NCI-H2171 (cell line): ENCODE data around the gene MAML3.

ENCODE experiments used
- DNase-seq: peaks from one replicate; lab custom pipeline; 2025; lab: John Stamatoyannopoulos, UW

MAML3 gene

DNA sequence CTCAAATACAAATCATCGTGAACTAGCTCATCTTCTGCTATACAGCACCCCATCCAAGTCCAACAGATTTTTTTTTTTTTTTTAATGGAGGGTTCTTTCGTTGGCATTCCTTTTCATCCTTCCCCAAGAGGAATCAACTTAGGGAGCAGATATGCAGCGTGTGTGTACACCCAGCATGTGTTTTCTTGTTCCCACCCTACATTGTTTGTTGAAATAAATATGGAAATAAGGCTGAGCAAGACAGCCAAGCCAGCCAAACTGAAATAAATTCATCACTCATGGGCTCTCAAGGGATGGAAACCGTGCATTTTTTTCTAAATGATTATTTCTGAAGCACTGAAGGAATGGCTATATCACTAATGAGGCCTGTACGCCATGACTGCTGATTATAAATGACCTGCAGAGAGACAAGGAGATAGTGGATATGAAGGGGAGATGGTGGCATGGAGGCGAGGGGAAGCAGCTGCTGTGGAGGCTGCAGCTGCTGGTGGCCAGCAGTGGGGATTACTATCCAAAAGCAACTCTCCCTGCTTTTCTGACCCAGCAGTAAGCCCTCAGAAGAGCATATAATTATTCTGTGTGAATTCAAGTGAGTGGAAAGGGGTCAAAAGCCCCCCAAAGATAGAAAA is 314.5 kb downstream of the MAML3 start:
- no peak for DNase-seq

DNA sequence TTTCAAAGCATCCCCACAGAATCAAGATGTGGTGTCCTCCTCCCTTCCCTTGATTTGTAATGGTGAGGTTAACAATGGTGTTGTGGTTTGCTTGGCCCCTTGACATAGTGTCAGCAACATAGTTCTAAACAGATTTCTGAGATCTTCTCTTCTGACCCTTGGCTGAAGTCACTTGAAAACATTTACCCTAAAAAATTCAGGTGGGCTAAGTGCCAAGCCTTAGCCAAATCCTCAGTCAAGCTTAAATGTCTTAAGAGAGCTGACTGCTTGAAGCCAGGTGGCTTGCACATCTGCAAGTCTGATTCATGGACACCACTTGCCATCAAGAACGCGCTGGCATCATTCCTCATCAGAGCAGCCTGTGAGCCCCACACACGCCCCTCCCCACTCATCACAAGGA is 315.2 kb downstream of the MAML3 start:
- no peak for DNase-seq

DNA sequence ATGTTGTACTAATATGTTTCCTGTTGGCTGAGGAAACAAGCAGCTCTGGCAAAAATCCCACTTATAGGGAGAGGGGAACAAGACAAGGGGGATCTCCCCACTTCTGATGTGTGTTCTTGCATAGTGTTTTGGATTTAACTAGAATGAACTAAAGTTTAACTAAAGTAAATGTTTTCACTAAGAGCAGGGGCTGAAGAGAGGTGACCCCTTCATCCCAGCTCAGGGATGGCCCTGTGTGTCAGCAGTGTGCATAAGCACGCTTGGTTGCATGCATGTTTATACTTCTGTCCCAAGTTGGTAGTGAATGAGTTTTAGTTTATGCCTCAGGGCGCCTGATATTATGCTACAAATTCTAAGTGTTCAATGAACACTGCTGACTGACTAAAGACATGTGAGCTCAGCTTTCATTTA is 319.0 kb downstream of the MAML3 start:
- no peak for DNase-seq

DNA sequence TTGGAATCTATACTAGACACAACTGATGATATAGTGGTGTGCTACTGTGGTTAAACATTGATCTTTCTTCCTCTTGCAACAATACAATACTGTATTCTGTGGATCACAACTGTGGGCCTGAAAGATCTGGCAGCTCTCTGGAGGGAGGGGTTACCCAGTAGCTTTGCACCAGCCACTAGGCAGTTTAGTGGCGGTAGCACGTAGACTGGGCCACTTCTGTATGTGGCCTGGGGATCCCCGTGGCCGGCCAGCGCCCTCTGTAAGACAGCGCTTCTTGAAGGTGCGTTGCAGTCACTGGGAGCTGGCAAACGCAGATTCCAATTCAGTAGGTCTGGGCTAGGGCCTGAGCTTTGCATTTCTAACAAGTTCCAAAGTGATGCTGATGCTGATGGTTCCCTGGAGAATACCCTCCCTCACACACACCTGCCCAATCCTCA is 319.7 kb downstream of the MAML3 start:
- peak; percentile 18 for DNase-seq

DNA sequence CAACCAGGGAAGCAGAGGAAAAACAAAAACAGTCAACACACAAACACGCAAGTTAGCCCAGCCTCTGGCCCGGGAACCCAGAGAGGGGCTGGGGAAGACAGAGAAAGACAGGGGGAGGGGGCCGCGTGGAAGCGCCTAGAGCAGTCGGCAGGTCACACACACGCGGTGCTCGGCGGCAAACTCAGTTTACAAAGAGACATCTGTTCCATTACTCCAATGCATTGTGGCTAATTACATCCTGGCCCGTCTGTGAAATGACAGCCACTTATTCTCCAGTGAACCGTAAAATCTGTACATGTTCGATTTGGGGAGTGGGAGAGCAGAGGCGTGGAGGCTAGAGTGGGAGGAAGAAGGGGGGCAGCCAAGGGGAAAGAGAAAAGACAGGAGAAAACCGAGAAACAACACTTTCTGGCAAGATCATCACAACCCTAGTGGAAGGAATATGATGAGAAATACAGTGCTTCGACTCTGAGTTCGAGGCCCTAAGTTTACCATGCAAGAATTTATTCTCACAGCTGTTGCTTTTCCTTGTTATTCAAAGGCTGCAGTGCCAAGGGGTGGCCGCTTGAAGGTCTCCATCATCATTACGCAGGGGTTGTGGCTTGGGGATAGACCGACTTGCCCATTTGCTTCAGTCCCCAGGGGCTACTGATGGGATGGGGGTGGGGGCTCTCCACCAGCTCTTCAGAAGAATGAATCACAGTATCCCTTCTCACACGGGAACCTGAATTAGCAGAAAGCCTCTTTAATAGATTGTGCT is 320.7 kb downstream of the MAML3 start:
- peak; percentile 75 for DNase-seq

DNA sequence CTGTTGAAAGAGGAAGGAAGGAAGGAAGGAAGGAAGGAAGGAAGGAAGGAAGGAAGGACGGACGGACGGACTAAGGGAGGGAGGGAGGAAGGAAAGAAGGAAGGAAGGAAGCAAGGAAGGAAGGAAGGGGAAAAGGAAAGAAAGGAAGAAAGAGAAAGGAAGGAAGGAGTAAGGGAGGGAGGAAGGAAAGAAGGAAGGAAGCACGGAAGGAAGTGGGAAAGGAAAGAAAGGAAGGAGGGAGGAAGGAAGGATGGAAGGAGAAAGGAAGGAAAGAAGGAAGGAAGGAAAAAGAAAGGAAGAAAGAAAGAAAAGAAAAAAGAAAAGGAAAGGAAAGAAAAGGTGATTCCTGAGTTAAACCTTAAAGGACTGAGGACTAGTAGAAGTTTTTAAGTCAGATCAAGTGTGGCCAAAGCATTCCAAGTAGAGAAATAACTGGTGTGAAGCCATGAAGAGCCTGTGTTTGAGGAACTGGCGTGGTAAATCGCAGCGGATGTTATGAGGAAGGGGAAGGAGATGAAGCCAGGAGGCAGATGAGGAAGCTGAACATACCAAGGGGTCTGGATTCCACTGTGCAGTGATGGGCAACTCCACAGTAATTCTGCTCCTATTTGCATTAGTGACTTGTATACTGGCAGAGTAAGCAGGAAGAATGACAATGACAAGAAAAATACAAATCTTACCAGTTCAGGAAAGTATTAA is 324.9 kb downstream of the MAML3 start:
- DNase-seq, result no peak

DNA sequence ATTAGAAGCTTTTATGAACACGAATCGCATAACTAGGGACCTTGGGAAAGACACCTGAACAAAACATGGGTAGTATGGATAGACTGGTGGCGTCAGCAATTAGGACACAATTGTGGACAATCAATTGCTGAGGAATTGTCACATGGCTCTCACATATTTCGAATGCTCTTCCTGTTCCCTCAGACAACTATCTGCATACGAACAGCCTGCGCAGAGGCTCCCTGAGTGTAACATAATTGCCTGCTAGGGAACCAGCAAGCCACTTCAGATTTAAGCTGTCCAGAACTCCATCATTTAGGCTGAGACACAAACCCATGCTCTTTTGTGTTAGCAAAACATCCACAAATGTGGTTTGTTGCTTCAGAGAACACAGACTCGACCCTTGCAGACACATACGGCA is 327.6 kb downstream of the MAML3 start:
- DNase-seq, result no peak

DNA sequence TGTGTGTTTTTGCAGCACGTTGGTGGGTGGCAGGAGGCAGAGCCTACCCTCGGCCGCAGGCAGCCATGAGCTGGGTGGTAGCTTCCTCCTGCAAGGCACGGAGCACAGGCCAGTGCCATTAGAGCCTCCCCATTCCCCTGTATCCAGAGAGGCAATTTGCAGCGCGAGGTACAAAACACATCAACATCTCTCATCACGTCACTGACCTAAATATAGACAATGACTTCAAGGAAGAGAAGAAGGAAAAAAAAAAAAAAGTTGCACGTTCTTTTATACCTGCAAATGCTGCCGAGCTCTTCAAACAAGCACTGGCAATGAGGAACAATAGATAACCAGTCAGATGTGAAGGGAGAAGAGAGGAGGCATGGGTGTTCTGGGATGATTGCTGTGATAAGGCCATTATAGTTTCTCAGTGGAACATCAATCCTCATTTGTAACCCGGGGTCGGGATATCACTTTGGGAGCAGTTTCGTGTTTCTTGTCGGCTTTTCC is 328.4 kb downstream of the MAML3 start:
- DNase-seq, result no peak

DNA sequence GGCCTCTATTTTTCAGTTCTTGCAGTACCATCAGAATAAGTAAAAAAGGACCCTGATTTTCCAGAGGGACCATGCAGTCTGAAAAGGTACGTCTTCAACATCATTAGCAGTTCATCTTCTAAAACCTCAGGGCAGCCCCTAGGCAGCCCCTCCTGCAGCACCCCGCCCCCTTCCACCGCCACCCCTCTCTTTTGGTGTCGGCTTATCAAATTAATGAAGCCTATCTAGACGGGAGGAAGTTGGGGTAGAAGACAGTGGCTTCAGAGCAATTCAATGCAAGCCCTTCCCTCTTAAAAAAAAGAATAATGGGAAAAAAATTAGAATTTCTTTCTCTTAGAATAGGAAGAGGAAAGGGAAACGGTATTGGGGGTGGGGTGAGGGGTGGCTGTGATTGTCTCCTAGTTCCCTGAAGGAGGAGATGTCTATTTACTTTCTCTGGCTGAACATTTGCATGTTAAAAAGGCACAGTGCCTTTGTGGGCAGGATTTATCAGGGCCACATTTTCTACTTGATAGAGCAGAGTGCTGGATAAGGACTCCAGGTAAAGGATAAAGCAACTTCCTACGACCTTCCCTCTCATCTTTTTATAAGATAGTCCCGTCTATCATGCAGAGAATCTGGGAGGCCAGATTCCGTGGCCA is 329.0 kb downstream of the MAML3 start:
- no peak for DNase-seq

DNA sequence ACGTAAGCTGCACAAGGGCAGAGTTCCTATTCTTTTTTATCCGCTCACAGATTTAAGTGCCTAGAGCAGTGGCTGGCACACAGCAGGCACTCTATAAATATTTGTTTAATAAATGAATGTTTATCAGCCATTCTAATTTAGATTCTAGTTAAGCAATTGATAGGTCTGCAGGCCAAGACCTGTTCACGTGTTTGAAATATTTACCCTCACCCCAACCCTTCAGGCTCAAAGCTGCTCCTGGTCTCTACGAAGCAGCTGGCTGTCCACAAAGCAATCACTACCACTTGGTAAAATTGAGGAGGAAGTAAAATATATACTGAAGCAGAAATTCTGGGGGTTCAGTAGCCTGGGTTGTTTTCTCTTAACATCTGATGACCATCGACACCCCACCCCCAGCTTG is 330.2 kb downstream of the MAML3 start:
- DNase-seq, result no peak

DNA sequence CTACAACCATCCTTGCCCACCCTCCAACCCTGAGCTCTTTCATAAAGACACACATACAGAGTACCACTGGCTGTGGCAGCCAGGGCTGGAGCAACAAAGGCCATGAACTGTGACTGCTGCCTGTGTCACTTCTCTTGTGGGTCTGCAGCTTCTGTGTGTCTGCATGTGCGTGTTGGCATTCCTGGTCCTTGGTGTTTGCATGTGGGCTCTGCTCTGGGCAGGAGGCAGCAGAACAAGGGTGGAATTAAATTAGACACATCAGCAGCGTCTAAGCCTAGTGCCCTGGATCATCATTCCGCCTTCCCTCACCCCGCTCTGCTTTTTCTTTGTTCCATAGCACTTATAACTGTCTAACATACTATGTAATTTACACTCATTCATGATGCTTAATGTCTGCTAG is 330.6 kb downstream of the MAML3 start:
- DNase-seq, result no peak

DNA sequence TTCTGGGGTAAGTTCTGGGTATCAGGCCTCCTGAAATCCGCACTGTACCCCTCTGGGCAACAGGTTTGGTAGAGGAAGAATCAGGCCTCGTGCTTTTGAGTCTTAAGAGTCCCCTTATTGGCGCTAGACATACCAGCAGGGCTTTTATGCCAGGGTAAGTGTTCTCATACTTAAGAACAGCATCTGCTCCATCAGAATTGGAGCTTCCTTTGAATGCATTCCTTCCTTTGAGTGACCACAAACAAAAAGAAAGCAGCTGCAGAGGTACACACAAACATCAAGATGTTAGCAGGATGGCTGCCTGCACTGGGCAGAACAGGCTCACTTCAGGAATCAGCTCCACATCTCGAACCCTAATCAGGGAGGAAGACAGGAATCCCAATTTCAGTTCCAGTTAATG is 331.6 kb downstream of the MAML3 start:
- DNase-seq, result no peak

DNA sequence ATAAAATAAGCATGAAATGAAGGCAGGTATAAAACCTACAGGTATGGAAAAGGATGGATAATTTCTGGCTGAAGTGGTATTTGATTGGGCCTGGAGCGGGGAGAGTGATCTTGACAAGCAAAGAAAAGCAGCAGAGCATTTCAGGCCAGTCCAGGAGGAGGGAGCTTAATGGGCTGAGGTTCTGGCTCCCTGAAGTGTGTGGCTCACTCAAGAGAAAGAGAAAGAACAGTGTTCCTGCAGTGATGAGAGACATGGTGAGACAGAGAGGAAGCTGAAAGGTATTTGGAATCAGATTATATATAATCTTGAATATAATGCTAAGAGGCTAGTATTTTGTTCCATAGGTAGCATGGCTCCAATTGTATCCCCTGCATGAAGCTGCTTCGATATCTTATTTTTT is 334.9 kb downstream of the MAML3 start:
- DNase-seq, result no peak

DNA sequence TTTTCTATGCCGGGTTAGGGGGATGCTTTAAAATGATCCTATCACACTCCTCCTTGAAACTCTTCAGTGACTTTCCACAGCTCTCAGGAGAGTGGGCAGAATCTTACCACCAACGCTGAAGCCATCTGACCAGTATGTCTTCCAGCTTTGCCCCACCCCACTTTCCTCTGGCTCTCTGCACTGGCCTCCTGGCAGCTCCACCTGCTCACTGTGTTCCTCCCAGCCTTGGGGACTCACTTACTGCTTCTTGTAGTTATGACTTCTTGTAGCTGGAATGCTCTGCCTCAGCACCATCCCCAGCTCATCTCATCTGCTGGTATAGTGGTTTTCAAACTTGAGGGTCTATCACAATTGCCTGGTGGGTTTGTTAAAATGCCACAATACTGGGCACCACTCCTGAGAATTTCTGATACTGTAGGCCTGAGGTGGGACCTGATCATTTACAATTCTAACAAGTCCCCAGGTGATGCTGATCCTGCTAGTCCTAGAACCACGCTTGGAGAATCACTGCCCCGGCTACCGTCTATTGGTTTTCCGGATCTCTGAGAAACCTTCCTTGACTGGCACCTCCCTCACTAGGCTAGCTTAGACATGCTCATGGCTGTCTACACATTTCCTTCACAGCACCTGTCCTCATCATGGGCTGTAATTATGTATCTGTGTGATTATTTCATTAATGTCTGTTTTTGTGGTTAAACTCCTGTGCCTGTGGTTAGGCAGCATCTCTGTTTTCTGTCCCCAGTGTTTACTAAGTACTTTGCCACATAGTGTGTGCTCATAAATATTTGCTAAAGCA is 336.1 kb downstream of the MAML3 start:
- DNase-seq, result no peak

DNA sequence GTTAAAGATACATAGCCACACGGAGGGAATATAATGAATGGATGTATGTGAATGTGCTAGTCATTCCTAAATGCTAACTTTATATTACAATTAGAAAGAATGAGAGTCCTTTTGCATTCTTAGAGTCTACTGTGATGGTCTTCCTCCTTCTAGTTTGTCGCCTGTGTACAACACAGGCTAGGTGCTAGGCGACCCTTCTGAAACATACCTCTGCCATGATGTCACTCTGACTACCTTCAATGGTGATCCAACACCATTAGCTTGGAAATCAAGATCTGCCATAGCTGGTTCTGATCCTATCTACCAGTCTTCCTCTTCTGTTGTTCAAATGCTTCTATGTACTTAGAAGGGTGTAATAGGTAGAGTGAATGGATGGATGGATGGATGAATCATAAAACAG is 337.1 kb downstream of the MAML3 start:
- no peak for DNase-seq

DNA sequence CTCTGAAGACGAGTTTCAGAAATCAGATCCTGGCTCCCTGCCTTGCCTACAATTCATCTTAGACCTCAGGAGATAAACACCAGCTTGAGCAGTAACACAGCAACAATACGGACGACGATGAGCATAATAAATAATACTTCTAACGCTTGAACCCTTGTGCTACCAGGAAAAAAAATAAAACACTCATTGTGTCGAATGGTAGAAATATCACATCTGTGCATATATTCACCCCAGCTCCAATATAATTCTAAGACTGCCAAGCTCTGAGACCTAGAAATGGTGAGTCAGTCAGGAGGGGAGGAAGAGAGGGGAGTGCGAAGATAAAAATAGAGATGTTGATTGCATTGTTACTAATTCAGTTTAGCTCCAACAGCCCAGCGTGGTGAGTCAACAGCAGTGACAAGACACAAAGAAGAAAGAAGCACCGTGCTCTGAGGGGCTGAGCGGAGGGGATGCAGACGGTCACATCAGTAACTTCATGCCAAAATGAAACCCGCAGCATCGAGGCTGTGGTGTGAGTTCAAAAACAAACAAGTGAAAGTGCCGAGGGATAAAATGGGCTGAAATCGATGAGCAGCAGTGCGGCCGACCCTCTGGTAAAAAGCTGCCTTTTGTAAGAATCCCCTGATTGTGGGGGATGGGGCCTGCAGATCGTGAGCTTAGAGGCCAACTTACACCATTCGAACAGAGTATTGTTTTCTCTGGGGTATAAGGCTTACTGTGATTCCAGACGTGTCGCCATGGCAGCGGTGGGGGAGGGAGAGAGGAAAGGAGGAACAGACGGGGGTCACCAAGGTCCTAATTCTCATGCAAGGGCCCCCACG is 338.0 kb downstream of the MAML3 start:
- DNase-seq, result no peak

DNA sequence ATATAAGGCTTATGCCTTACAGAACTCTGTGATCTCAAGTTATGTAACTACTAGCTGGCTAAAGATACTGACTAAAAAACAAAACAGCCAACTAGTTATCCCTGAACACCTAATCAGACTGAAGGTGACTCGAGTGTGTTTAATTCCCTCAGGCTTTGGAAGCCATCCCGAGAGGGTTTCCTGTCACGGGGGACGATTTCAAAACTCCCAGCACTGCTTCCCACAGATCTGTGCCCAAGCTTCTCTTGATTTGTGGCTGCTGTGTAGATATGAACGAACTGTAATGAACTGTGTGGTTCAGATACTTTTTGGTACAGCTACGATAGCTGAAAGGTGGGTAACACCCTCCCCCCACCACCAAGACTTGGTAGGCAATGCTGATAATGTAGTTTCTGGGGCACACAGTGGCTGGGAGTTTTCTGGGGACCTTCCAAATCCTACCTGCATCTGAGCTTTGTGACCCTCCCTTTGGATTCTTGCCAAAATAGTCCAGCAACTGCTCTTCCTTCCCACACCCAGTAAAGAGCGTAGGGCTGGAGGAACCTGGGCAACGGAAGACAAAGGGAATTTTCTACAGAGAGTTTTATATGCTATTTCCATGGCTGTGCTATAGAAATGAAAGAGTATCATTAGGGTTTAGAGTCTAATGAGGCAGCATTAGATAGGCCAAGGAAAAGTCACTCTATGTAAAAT is 339.5 kb downstream of the MAML3 start:
- no peak for DNase-seq

DNA sequence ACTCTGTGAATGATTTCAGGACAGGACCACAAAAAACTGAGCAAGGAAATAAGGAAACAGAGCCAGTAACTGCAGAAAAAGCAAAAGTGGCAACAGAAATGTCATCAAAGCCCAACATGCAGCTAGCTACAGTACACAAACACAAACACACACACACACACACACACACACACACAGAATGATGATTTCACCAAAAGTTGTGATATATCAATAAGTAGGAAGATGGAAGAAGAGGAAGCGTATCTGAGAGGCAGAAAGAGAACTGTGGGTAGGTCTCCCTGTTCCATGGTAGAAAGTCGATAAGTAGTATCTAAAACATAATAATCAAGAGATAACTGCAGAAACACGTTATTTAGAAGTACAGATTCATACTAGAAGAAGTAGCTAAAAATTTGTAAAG is 340.1 kb downstream of the MAML3 start:
- no peak for DNase-seq

DNA sequence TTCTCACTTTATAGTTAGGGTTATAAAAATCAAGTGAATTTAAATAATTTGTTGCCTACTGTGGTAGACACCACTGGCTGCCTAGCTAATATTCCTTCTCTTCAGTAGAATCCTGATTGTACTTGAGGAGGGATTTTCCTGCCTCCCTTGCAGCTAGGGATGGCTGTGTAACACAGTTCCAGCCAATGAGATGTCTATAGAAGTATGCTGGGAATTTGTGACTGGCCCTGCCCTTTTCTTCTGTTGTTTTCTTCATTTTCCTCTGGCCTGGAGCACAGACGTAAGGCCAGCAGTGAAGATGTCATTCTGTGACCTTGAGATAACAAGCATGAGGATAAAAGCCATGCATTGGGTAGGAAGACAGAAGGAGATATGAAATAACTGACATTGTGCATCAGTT is 343.3 kb downstream of the MAML3 start:
- no peak for DNase-seq

DNA sequence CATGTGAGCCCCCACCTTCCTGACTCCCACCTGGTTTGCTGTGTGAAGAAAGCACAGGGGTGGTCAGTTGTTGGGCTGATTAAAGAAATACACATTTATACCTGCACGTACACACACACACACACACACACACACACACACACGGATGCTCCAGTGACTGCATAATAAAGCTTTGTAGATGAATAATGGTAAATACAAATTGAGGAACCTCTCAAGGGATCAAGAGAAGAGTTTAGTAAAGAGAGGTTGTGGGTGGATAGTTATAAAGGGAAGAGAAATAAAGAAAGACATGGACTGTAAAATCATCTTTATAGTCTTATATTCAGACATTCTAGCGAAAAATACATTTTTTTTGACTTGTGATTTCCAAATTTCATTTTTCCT is 344.2 kb downstream of the MAML3 start:
- DNase-seq, result no peak
